K562 (cell line): ENCODE data around the gene BIN1.

ENCODE experiments used
- GTF2F1 ChIP-seq: IDR thresholded peaks from 2 replicates; pipeline ENCODE4 v1.6.1; 2011; ENCODE audit warnings: low read depth, low read length, improper control_type of control experiment
- MTF1 ChIP-seq: fragments of 250-450 bp; sonication (Bioruptor Pico); IDR thresholded peaks from 2 replicates; pipeline ENCODE4 v1.9.0; 2021; ENCODE audit warnings: moderate library complexity, mild to moderate bottlenecking, inconsistent platforms, borderline replicate concordance
- NFXL1 ChIP-seq: fragments of 450-650 bp; formaldehyde crosslinking; IDR thresholded peaks from 2 replicates; pipeline ENCODE4 v1.4.0; 2021; ENCODE audit warnings: mild to moderate bottlenecking
- PATZ1 ChIP-seq: fragments of 250-450 bp; sonication (Bioruptor Pico); IDR thresholded peaks from 2 replicates; pipeline ENCODE4 v1.5.0; 2020; ENCODE audit warnings: mild to moderate bottlenecking, borderline replicate concordance
- SNRNP70 ChIP-seq: fragments of 200-400 bp; formaldehyde crosslinking; optimal IDR thresholded peaks from 2 replicates; pipeline ENCODE3; 2017; ENCODE audit warnings: low read depth, low read length
- ZKSCAN1 ChIP-seq: fragments of 150-350 bp; IDR thresholded peaks from 2 replicates; pipeline ENCODE4 v1.6.1; 2016; ENCODE audit warnings: low read depth, low read length
- ZNF589 ChIP-seq: fragments of 200-800 bp; sonication (Bioruptor generic); IDR thresholded peaks from 2 replicates; pipeline ENCODE4 v1.6.1; 2016; ENCODE audit warnings: low read depth, missing genetic modification characterization, missing compliant biosample characterization
- TF ChIP-seq, protein P1 (sequence below), 3 experiments: IDR thresholded peaks in 2 of 3; conservative IDR thresholded peaks in 1 of 3; 2 replicates each; pipeline ENCODE4 v1.5.1; 2011 to 2012; ENCODE audit warnings: low read length in 3 of 3, mild to moderate bottlenecking in 3 of 3, control low read depth in 2 of 3, improper control_type of control experiment in 1 of 3, inconsistent platforms in 1 of 3, low read depth in 1 of 3, mixed read lengths in 1 of 3, moderate library complexity in 1 of 3; ENCODE audit not compliant: insufficient read depth in 2 of 3
- TF ChIP-seq, protein P2 (sequence below), 2 experiments: fragments of 450-650 bp; formaldehyde crosslinking in 1 of 2; IDR thresholded peaks; 2 replicates each; pipeline versions ENCODE4 v1.4.0 to v1.6.1; 2014 to 2020; ENCODE audit warnings: mild to moderate bottlenecking in 2 of 2, borderline replicate concordance in 1 of 2, low read depth in 1 of 2
- TF ChIP-seq, protein P3 (sequence below): fragments of 150-350 bp; IDR thresholded peaks from 2 replicates; pipeline ENCODE4 v1.6.1; 2014; ENCODE audit warnings: low read depth, mild to moderate bottlenecking, low read length, borderline replicate concordance

DNA sequence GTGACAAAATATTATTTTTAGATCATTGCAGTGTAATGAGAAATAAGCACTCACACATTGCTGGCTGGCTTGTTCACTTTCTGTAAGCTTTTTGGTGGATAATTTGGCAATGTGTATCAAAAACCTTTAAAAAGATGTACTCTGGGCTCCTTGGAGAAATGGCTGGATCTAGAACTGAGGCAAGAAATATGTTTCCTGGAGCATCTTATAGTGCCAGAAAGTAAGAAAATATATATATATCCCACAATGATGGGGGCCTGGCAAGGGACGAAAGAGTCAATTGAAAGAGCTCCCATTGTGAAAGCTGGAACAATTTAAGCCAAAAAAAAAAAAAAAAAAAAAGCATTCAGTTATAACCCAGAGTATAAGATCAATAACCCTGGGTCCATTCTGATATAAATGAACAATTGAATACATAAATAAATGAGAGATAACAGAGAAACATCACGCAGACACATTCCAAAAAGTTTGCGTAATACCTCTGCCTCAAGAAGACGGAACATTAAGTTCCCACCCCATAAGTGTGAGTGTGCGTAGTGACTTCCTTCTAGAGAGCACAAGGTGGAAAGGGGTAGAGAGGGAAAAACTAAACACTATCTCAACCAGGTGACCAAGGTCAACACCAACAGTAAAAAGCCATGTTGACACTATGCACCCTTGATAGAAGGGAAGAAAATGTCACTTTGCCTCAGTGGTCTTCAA is 77.5 kb downstream of the BIN1 start:
- TF ChIP-seq, protein P1, sequence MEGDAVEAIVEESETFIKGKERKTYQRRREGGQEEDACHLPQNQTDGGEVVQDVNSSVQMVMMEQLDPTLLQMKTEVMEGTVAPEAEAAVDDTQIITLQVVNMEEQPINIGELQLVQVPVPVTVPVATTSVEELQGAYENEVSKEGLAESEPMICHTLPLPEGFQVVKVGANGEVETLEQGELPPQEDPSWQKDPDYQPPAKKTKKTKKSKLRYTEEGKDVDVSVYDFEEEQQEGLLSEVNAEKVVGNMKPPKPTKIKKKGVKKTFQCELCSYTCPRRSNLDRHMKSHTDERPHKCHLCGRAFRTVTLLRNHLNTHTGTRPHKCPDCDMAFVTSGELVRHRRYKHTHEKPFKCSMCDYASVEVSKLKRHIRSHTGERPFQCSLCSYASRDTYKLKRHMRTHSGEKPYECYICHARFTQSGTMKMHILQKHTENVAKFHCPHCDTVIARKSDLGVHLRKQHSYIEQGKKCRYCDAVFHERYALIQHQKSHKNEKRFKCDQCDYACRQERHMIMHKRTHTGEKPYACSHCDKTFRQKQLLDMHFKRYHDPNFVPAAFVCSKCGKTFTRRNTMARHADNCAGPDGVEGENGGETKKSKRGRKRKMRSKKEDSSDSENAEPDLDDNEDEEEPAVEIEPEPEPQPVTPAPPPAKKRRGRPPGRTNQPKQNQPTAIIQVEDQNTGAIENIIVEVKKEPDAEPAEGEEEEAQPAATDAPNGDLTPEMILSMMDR (IDR thresholded peaks at IDR 0.05 in 2 of 3, conservative IDR thresholded peaks at IDR 0.05 in 1 of 3; ENCODE audit: insufficient read depth in 2 of 3, low read depth in 1 of 3, low read length in 3 of 3): no peak
- TF ChIP-seq GTF2F1 (no peak), SNRNP70 (no peak), ZKSCAN1 (no peak), MTF1 (no peak), NFXL1 (CRISPR knock-in tag) (no peak), ZNF589 (CRISPR knock-in tag) (no peak), PATZ1 (CRISPR knock-in tag) (no peak)
- TF ChIP-seq, protein P2, sequence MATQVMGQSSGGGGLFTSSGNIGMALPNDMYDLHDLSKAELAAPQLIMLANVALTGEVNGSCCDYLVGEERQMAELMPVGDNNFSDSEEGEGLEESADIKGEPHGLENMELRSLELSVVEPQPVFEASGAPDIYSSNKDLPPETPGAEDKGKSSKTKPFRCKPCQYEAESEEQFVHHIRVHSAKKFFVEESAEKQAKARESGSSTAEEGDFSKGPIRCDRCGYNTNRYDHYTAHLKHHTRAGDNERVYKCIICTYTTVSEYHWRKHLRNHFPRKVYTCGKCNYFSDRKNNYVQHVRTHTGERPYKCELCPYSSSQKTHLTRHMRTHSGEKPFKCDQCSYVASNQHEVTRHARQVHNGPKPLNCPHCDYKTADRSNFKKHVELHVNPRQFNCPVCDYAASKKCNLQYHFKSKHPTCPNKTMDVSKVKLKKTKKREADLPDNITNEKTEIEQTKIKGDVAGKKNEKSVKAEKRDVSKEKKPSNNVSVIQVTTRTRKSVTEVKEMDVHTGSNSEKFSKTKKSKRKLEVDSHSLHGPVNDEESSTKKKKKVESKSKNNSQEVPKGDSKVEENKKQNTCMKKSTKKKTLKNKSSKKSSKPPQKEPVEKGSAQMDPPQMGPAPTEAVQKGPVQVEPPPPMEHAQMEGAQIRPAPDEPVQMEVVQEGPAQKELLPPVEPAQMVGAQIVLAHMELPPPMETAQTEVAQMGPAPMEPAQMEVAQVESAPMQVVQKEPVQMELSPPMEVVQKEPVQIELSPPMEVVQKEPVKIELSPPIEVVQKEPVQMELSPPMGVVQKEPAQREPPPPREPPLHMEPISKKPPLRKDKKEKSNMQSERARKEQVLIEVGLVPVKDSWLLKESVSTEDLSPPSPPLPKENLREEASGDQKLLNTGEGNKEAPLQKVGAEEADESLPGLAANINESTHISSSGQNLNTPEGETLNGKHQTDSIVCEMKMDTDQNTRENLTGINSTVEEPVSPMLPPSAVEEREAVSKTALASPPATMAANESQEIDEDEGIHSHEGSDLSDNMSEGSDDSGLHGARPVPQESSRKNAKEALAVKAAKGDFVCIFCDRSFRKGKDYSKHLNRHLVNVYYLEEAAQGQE (IDR thresholded peaks at IDR 0.05; ENCODE audit: borderline replicate concordance): no peak
- TF ChIP-seq, protein P2 (CRISPR knock-in tag; IDR thresholded peaks at IDR 0.05; ENCODE audit: low read depth): no peak
- TF ChIP-seq, protein P3, sequence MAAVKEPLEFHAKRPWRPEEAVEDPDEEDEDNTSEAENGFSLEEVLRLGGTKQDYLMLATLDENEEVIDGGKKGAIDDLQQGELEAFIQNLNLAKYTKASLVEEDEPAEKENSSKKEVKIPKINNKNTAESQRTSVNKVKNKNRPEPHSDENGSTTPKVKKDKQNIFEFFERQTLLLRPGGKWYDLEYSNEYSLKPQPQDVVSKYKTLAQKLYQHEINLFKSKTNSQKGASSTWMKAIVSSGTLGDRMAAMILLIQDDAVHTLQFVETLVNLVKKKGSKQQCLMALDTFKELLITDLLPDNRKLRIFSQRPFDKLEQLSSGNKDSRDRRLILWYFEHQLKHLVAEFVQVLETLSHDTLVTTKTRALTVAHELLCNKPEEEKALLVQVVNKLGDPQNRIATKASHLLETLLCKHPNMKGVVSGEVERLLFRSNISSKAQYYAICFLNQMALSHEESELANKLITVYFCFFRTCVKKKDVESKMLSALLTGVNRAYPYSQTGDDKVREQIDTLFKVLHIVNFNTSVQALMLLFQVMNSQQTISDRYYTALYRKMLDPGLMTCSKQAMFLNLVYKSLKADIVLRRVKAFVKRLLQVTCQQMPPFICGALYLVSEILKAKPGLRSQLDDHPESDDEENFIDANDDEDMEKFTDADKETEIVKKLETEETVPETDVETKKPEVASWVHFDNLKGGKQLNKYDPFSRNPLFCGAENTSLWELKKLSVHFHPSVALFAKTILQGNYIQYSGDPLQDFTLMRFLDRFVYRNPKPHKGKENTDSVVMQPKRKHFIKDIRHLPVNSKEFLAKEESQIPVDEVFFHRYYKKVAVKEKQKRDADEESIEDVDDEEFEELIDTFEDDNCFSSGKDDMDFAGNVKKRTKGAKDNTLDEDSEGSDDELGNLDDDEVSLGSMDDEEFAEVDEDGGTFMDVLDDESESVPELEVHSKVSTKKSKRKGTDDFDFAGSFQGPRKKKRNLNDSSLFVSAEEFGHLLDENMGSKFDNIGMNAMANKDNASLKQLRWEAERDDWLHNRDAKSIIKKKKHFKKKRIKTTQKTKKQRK: no peak
